GM21447 (cell line): Measurements from ENCODE around the gene ACAD9.

ENCODE experiments used
- ATAC-seq: cut with Tn5 transposase; IDR thresholded peaks from one replicate; pipeline ENCODE4 v1.9.1; 2021; ENCODE audit not compliant: unreplicated experiment

Gene ACAD9

DNA sequence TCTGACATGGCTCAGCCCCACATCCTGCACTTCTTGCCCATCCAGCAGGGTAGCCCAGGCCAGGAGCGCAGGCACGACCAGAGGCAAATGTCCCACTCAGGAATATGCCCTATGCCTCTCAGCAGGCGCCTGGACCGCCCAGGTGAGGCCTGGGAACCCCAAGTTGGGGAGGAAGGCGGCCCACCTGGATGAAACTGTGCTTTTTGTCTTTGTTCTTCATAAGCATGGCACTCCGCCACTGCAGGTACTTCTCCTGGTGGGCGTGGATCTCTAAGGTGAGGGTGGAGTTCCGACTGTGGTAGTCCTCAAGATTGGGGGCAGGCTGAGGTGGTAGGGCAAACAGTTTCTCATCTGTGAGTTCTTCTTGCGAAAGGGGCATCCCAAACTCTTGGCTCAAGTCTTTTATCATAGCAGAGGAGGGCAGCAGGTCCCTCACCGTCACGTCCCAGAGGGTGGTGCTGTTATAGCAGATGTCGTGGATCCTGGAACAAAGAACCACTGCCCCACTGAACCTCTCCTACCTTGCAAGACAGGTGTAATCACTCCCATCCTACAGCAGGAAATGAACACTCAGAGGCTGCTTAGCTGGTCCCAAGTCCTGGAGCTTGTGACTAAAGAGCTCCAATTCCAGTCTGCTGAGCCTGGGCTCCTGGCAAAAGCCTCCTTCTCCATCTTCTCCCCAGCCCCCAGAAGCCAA is 53.2 kb downstream of the ACAD9 start:
- no peak for ATAC-seq

GRCh38 chr3:128933213-128933921 is 53.9 kb downstream of the ACAD9 start:
- no peak for ATAC-seq

- ATAC-seq, result no peak
Measured at GRCh38 chr3:128933922-128934253, 54.5 kb downstream of the ACAD9 start.

DNA sequence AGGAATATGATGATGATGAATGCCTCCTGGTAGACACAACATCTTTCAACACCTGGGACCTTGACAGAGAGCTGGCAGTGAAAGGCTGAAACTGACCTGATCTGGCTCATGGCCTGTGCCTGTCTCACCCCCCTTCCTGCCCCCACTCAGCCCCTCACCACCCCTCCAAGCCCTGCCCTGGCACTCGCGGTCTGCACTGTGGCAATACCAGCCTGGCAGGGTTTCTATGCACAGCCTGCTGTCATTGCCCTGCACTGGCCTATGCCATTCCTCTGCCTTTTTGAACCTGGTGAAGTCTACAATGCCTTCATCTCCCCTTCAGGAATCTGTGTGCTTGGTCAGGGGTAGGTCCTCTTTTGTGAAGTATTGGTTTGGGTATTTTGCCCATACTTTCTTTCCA is 56.5 kb downstream of the ACAD9 start:
- ATAC-seq, result no peak

GRCh38 chr3:128936341-128936740 is 56.9 kb downstream of the ACAD9 start:
- ATAC-seq, result no peak

DNA sequence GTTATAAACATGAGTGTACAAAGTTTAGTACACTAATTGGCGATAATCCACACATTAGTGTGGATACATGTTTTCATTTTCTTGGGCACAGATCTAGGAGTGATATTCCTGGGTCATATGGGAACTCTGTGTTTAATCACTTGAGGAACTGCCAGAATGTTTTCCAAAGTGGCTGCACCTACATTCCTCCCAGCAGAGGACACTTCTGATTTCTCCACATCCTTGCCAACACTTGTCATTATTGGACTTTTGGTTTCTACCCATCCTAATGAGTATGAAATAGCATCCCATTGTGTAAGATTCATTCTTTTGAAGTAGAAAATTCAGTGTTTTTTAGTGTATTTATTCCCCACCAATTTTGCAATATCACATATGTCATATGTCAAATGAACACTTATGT is 60.8 kb downstream of the ACAD9 start:
- ATAC-seq, result no peak

DNA sequence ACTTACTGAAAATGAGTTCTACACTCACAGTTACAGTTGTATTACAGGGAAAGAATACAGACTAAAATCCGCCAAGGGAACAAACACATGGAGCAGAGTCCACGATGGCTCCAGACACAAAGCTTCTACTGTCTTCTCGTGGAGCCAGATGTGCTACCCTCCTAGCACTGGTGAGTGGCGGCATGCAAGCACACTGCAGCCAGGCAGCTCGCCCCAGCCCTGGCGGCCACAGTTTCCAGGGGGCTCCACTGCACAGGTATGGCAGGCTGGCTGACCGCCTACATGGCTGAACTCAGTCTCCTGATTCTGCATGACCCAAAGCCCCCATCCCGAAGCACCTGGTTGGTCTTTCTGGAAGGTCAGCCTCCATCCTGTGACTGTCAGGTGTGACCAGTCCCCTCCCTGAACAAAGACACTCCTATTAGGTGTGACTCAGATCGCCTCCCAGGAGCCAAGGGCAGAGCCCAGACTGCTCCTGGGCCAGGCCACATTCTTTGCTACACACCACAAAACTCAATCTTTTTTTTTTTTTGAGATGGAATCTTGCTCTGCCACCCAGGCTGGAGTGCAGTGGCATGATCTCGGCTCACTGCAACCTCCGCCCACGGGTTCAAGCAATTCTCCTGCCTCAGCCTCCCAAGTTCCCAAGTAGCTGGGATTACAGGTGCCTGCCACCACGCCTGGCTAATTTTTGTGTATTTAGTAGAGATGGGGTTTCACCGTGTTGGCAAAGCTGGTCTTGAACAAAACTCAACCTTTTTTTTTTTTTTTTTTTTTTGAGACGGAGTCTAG is 62.9 kb downstream of the ACAD9 start:
- no peak for ATAC-seq

DNA sequence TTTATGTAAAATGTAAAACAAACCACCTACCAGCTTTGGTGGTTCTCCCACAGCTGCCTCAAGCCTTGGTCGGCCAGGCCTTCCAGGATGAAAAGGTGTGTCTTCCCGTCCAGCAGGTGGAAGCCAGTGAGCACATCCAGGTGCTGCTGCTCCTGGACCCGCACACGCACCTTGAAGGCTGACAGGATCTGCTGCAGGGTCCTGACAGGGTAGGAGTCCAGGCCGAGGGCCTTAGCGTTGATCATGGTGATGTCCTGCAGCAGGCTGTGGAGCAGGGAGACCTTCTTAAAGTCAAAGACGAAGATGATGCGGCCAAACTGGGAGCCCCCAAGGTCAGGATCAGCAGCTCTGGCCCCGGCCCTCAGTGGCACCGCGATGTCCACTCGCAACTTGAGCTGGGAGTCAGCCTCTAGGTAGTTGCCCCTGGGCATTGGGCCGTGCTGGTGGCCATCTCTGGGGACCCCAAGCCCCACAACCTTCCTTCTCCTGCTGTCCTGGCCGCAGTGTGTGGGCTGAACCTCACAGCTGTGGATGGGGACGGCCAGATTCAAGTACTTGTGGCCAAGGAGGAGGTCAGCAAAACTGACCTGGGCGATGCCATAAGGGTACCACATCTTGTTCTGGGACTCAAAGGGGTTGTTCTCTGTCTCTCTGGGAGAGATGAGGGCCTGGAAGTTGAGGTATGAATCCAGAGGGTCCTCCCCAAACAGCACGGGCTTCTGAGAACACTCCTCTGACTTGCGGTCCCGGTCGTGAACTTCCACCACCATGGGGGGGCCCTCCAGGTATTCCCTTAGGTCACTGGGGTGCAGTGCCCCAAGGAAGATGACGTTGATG is 65.8 kb downstream of the ACAD9 start:
- no peak for ATAC-seq

DNA sequence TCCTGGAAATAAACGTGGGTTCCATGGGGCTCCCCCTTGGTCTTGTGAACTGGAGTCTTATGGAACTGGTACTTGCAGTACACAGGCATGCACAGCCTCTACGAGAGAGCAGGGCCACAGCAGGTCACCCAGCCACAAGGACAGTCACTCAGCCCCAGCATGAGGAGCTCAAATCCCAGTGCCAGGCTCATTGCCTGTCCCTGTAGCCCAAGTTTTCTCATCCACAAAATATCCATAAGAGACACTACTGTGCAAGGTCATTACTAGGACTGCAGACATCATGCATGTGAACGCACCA is 66.4 kb downstream of the ACAD9 start:
- ATAC-seq, result no peak

DNA sequence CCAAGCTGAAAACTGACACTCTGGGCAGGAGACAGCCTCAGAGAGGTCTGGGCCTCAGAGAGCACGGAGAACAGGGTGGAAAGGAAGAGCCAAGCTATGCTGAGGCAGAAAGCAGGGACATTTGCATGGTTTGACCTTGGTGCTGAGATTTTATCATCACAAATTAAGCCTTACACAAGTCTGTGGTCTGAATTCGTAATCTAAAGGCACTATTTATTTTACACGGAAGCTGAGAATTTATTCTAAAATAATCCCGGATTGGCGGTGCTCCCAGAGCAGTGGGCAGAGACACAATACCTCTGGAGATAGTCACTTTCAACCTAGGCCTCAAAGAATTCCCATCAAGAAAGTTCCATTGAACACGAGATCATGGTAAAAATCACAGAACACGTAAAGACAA is 67.0 kb downstream of the ACAD9 start:
- no peak for ATAC-seq

DNA sequence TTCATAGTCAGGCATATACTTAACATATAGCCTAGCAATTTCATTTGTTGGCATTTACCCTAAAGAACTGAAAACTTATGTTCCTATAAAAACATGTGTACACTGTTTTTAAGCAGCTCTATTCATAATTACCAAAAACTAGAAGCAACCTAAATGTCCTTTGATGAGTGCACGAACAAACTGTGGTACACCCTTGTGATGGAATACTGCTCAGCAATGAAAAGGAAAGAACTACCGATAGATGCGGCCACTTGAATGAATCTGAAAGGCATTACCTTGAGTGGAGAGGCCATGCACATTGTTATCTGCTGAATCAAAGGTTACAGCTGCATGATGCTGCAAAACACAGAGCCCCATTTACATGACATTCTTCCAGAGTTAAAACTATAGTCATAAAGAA is 69.7 kb downstream of the ACAD9 start:
- ATAC-seq, result no peak

- ATAC-seq, result no peak
Measured at GRCh38 chr3:128950223-128950938, 71.0 kb downstream of the ACAD9 start.

GRCh38 chr3:128956440-128956839 is 77.0 kb downstream of the ACAD9 start:
- ATAC-seq, result no peak
